ENCODE data around the gene CPLANE2. TPM values are rescaled to one million over a fixed set of nuclear protein-coding genes. Genes with fewer than 3 reads are reported as not detected.

CPLANE2 gene
- total RNA-seq, 1 experiment from 2014 or later = 4.2 TPM

- Mint-ChIP-seq H3K36me3 (ENCODE audit: insufficient read depth, unreplicated experiment) (peaks cover 17% of the 10 kb centered on the region), H3K9me3 (ENCODE audit: low read depth, unreplicated experiment) (no peaks in the 10 kb centered on the region), H3K27me3 (ENCODE audit: unreplicated experiment) (no peaks in the 10 kb centered on the region), H3K4me1 (ENCODE audit: low read depth, unreplicated experiment) (no peaks in the 10 kb centered on the region), H3K4me3 (ENCODE audit: low read depth, unreplicated experiment) (no peak overlapping the region), H3K27ac (ENCODE audit: unreplicated experiment) (no peak overlapping the region)
- intact Hi-C loops (cut with micrococcal nuclease; ENCODE audit: unreplicated experiment) = loop anchor here (5.0 kb wide), 1 partner anchor 127 kb away; no protein-coding TSS in a partner anchor
- no TSS peak for BruUV-seq (replicated peaks)
- no peak for DNase-seq
- TF ChIP-seq CTCF (IDR thresholded peaks at IDR 0.05; ENCODE audit: unreplicated experiment) = no peak
- CTCF ChIA-PET = no interaction called here
These were observed 1.6 kb downstream of the CPLANE2 start for GRCh38 chr1:16235347-16235746.

GRCh38 chr1:16233431-16233830, 3.6 kb downstream of the CPLANE2 start:
- intact Hi-C loops (cut with micrococcal nuclease; ENCODE audit: unreplicated experiment) = no loop called here
- no peaks in the 10 kb centered on the region for H3K9me3 Mint-ChIP-seq (ENCODE audit: low read depth, unreplicated experiment)
- H3K4me1 Mint-ChIP-seq (ENCODE audit: low read depth, unreplicated experiment) = no peaks in the 10 kb centered on the region
- CTCF ChIA-PET = no interaction called here
- H3K27me3 Mint-ChIP-seq (ENCODE audit: unreplicated experiment) = no peaks in the 10 kb centered on the region
- BruUV-seq (replicated peaks) = no TSS peak
- H3K36me3 Mint-ChIP-seq (ENCODE audit: insufficient read depth, unreplicated experiment) = peaks cover 17% of the 10 kb centered on the region
- no peak for DNase-seq
- no peak for TF ChIP-seq CTCF (IDR thresholded peaks at IDR 0.05; ENCODE audit: unreplicated experiment)
- H3K4me3 Mint-ChIP-seq (ENCODE audit: low read depth, unreplicated experiment) = no peak overlapping the region
- no peak overlapping the region for H3K27ac Mint-ChIP-seq (ENCODE audit: unreplicated experiment)

- no peak for TF ChIP-seq CTCF (IDR thresholded peaks at IDR 0.05; ENCODE audit: unreplicated experiment)
- BruUV-seq (replicated peaks) = no TSS peak
- H3K27ac Mint-ChIP-seq (ENCODE audit: unreplicated experiment) = no peak overlapping the region
- CTCF ChIA-PET = no interaction called here
- H3K4me1 Mint-ChIP-seq (ENCODE audit: low read depth, unreplicated experiment) = no peaks in the 10 kb centered on the region
- intact Hi-C loops (cut with micrococcal nuclease; ENCODE audit: unreplicated experiment) = no loop called here
- peaks cover 14% of the 10 kb centered on the region for H3K36me3 Mint-ChIP-seq (ENCODE audit: insufficient read depth, unreplicated experiment)
- H3K27me3 Mint-ChIP-seq (ENCODE audit: unreplicated experiment) = no peaks in the 10 kb centered on the region
- DNase-seq = no peak
- no peak overlapping the region for H3K4me3 Mint-ChIP-seq (ENCODE audit: low read depth, unreplicated experiment)
- no peaks in the 10 kb centered on the region for H3K9me3 Mint-ChIP-seq (ENCODE audit: low read depth, unreplicated experiment)
These were observed 4.7 kb downstream of the CPLANE2 start for GRCh38 chr1:16232316-16232710.

GRCh38 chr1:16231331-16232315, 5.4 kb downstream of the CPLANE2 start:
- intact Hi-C loops (cut with micrococcal nuclease; ENCODE audit: unreplicated experiment) = no loop called here
- Mint-ChIP-seq H3K27me3 (ENCODE audit: unreplicated experiment) (no peaks in the 10 kb centered on the region), H3K4me1 (ENCODE audit: low read depth, unreplicated experiment) (no peaks in the 10 kb centered on the region), H3K9me3 (ENCODE audit: low read depth, unreplicated experiment) (no peaks in the 10 kb centered on the region), H3K36me3 (ENCODE audit: insufficient read depth, unreplicated experiment) (peaks cover 7% of the 10 kb centered on the region), H3K4me3 (ENCODE audit: low read depth, unreplicated experiment) (no peak overlapping the region), H3K27ac (ENCODE audit: unreplicated experiment) (no peak overlapping the region)
- no TSS peak for BruUV-seq (replicated peaks)
- no peak for DNase-seq
- CTCF ChIA-PET = no interaction called here
- no peak for TF ChIP-seq CTCF (IDR thresholded peaks at IDR 0.05; ENCODE audit: unreplicated experiment)

All from Calu3 (cell line).